GM04503 (cell line): ENCODE data around the gene DLG2.

Experiments
- DNase-seq: peaks from one replicate; pipeline ENCODE4 v3.0.0-alpha.2; 2012; ENCODE audit warnings: low read depth

Gene DLG2

DNA sequence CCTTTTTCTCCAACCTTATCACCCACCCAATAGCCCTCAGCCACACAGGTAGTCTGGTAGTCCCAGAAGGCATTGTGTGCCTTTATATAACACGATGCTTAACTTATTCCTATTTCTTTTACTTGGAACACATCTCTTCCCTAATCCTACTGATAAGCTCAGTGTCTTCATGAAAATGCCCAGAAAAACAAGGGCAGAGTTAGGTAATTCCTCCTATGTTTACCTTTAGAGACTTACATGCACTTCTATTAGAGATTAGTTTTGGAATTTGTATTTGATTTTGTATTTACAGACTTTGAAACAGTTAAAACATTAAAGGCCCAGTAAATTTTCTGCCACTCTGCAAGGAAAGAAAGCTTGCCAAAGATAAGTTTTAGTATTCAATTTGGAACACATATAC lies 1703.2 kb downstream of the DLG2 start:
- DNase-seq = no peak

DNA sequence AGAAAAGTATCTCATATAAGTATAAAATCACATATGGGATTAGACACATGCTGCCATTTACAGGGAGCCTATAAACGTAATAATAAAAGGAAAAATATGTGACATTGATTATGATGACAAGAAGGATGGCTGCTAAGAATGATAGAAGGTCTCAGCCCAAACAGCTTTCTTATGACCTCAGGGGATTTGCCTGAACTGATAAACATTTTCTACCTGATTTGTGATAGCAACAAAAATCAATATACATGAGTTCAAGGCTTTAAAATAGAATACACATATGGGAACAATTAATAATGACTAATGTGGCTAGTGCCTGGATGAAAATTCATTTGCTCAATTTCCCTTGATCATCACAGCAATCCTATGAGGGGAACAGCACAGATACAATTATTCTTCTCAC lies 1704.2 kb downstream of the DLG2 start:
- no peak for DNase-seq

DNA sequence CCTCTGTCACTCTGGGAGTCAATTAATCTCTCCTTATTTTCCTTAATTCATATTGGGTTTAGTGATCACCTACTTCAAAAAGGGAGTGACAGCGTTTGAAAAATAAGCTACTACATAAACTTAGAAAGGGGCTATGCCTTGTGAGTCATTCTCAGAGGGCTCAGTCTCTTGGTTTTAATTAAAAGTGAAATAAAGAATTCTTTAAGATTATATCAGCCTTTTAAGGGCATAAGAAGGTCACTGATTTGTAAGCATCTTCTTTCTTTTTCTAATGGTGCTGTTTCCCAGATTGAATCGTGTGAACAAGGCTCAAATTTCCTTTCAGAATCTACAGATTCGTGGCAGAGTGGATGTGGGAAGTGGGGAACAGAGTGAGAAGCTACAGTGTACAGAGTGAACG lies 1704.8 kb downstream of the DLG2 start:
- no peak for DNase-seq

DNA sequence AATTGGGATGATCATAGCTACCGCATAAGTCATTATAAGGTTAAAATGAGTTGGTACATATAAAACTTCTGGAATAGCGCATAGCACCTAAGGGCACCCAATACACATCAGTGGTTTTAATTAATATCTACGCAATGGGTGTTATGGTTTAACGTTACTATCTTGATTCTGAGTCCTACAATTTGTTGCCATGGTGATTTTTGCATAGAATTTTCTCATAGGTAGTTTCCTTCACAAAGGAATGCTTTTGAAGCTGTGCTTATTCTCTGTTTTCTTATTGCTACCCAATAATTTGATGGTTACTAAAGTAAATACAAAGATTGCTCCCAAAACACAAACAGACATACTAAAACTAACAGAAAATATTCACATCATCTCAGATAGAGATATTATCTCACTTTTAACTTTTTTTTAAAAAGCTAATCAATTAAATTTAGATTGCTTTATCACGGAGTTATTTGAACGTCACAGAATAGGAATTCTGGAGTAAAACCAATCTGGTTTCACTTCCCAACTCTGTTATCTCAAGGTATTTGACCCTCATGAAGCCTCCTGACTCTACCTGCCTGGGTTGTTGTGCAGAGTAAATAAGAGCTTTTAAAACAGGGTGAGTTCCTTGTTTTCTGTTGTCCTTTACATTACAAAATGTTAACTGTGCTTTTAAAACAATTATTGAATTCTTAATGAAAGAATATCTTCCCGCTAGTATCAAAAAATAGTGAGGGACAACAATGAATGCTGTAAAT lies 1705.5 kb downstream of the DLG2 start:
- no peak for DNase-seq

DNA sequence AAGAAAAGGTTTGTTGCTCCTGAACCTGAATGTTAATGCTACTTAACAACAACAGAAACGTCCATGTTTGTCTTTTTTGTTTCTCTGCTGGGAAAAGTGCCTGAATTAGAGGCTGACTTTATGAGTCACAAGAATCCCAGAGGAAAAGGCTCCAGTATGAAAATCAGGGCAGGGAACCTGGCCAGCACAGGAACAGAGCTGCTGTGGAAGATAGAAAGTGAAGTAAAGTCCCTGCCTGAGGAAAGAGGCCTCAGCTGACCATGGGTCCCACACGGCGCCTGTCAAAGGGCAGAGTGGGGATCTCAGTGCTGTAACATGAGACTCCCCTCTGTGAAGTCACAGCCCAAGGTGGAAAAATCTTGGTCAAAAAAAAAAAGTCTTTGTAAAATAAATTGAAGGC lies 1708.7 kb downstream of the DLG2 start:
- no peak for DNase-seq

DNA sequence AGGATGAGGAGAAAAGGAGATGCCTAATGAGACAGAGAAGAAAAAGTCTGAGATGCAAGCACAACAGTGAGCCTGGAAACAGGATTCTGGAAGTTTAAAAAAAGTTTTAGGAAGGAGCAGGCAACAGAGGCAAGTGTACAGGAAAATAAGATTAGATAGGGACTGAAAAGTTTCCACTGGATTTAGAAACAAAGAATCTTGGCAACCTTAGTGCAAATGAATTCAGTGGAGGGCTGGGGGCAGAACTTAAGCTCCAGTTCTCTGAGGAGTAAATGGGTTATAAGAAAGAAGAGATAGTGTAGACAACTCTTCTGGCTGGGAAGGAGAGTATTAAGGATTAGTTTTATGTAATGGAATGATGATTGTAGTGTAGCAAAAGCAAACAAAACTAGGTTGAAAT lies 1712.1 kb downstream of the DLG2 start:
- DNase-seq = no peak

DNA sequence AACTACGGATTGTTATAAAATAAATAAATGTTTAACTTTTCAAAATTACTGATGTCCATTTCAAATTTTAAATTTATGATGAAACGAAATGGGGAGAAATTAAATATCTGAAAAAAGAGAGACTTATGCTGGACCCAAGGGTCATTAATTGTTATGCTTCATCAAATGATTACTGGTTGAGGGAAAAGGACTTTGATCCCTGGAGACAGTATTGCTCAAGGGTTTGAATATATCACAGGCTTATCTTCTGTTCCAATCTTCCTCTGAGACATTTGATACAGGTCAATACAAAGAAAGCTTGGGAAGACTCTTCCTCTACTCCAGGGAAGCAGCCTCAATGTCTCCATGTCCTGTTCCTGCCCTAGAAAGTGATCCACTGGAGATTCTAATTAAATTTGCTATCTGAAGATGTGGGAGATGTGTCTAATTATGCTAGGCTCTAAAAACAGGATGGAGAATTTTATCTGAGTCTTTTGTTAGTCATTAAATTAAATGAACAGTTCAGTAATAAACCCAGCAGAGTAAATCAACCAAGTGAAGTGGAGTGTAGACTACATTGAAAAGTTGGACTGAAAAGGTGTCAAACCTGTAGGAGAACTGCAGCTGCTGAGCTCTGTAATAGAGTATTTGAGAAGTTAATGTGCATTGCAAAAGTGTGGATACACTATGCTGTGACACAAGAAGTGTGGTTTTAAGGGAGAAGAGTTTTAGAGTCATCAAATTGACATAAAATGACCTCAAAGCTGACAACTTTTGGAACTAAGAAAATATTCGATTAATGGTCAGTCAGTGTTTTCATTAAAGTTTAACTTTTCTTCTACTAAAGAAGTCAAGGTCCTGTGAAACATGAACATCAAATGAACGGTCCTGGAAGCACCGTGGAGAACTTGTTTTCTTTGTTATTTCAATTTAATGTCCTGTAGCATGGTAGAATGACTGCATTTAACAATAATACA lies 1717.3 kb downstream of the DLG2 start:
- DNase-seq = no peak

DNA sequence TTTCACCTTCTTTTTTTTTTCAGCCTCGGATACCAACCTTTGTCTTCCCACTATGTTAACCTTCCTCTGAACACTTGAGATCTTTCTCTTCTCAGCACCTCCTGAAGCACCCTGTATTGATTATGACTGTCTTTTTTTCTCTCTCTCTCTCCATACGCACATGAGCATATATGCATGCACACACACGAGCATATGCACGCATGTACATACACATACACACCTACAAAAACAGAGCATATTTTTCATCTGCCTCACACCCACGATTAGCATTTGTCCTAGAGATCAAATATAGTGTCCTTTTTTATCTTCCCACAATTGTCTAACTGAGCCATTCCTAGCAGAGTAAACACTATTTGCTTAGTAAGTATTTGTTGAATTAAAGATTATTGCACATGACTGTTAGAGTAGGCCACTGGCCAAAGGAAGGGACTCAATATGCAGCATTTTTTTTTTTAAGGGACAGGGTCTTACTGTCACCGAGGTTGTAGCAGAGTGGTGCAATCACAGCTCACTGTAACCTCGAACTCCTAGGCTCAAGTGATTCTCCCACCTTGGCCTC lies 1718.8 kb downstream of the DLG2 start:
- DNase-seq = no peak

DNA sequence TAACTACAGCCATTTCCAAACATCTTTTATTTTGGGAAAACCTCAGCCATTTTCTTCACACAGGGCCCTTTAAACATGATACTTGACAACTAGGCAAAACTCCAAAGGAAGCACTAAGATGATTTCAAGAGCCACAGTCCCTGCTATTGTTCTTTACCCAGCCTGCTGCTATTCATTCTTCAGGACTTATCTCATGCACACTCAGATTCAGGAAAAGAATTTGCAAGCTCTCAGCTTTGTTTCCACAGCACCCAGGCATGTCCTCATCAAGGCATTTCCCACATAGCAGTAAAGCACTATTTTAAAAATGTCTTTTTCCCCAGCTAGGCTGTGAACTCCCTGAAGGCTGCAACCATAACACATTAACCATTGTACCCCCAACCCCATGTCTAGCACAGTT lies 1731.6 kb downstream of the DLG2 start:
- DNase-seq = peak; percentile 1

DNA sequence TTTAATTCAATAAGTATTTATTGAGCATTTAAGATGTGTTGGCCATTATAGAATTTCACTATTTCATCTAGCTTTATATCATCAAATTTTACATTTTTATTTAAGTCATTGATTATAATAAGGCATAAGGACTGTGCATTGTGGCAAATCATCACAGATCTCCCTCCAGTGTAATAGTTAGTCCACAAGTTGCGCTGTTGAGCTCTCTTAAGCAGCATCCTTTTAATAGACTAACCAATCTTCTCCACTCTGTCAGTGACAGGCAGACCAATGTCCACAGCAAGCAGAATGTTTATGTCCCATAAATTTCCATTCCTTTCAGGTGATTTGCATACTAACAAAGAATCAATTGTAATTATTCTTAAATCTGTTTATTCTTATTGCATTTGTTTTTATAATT lies 1745.7 kb downstream of the DLG2 start:
- DNase-seq = no peak

DNA sequence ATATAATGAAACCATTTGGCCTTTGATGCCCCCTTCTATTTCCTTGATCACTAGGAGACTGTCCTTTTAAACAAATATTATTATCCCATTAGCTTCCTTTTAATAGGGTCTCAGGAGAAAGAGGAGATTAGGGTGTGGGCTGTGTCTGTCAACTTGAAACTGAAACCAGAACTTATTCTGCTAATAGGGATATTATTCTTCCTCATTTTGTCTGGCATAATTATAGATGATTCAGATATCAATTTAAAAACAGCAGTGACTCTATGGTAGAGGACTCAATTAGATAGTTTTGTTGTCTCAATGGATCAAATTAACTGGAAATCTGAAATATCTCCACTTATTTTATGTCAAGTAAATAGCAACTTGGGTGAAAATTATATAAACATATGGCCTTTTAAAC lies 1756.1 kb downstream of the DLG2 start:
- no peak for DNase-seq

DNA sequence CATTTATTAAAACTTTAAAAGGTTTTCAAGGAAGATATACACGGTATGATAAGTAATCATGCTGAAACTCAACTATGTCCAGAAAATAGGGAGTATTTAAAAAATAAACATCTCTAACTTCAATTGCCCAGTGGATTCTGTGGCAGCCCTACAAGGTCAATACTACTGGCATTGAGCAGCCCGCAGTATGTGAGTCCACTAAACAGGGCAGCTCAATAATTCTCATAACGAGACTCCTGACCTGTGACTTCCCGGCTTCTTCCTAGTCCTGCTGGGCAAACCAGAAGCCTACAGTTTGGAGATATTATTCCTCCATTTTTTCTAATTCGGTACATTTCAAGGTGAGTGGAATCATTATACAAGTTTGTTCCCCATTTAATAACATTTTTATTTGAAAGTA lies 1760.5 kb downstream of the DLG2 start:
- DNase-seq = no peak

DNA sequence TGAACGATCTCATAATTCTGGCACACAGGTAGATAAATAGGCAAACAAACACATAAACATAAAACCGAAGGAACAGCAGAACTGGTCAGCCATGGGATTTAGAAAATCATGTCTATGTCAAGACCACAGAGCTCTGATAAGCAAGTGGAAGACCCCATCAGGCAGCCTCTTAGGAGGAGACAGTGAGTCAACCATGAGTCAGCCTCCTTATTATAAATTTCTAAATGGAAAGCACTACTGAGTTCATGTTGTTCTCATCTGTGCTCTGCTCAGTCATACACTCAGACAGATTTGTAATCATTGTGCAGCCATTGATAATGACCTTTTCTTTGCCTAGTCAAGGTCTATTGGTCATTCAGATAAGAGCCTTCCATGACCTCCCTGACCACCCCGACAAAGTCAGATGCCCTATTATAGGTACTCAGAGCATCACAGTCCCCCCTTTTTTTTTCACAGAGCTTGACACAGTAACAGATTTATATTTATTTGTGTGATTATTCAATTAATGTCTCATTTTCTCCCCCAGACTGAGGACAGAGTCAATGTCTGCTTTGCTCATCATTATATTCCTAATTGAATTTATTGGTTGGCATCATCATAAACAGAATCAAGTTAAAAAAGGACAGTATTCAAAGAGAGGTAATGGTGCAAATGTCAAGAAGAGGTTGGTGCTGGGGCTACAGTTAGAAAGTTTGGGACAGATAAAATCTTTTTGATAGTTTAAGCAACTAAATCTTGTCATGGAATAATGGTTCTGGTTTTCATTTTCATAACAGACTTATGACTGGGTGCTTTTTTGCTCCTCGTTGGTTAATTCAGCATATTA lies 1761.3 kb downstream of the DLG2 start:
- DNase-seq = no peak

DNA sequence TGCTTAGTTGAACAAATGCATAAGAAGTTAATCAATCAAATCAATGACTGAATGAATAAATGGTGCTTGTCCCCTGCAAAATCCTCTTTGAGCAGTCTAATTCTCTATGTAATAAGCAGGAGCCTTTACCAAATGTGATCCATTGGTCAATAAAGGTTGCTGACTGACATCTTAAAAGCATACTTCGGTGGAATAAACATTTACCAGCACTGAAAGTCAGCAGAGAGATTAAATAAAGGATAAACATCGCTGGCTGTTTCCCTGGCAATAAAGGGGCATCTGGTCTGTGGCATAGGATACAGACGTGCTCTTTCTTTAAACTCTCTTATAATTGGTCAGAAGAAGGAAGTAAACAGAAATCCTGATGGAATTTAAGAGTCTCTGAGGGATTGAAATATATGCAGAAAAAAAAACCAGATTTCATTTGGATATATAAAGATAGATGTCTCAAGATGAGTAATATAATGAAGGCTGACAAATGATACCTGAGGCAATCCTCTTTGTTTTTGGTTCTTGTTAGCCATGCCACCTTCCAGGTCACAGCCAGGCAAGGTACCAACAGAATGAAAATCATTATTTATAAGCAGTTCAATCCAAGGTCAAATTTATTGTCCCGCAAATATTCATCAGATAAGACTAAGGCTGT lies 1762.6 kb downstream of the DLG2 start:
- DNase-seq = no peak

DNA sequence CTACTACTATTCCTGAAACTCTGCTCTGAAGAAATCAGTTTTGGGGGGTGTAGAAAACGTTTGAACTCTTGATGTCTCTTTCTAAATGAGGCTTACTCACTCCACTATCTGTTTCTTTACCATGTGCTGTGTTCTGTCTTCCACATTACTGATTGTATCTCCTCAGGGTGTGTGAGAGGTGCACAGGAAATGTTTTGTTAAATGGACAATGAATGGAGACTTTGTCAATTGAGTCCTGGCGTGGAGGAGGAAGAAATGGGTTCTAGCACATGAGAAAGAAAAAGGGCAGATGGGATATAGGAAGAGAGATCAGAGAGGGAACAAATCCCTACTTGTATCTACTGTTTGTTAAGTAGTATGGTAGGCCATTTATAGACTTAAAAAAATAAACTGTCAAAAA lies 1763.9 kb downstream of the DLG2 start:
- DNase-seq = no peak

DNA sequence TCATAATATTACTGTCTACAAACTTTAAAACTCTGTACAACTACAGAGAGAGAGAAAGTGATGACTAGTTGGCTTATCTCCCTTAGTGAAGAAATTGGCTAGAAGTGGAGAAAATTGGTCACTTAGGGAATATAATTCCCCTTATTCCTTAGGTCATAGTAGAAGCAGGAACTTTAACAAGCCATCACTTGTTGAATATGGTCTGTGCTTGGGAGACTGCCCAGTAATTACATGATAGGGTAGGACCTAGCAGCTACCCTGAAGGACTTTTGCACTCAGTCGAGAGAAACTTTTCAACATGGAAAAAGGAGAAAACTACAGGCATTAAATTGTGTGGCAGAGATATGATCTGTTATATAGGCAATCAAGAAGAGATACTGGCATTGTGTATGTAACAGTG lies 1764.5 kb downstream of the DLG2 start:
- DNase-seq = no peak

DNA sequence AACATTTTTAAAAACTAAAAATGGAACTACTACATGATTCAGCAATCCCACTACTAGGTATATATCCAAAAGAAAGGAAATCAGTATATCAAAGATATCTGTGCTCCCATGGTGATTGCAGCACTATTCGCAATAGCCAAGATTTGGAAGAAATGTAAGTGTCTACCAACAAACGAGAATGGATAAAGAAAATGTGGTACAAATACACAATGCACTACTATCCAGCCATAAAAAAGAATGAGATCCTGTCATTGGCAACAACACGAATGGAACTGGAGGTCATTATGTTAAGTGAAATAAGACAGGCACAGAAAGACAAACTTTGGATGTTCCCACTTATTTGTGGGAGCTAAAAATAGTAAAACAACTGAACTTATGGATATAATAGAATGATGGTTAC lies 1765.1 kb downstream of the DLG2 start:
- DNase-seq = no peak

DNA sequence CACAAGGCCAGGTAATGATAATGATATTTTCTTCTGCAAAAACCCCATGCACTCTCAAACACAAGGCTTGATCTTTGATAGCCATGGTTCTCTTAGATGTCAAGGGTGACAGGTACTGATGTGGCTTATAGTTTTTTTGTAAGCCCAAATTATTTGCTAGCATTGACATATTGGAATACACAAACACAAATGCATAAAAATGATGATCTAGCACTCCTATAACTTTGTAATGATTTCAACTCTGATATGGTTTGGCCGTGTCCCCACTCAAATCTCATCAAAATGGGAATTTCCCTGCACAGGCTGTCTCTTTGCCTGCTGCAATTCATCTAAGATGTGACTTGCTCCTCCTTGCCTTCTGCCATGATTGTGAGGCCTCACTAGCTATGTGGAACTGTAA lies 1768.5 kb downstream of the DLG2 start:
- DNase-seq = no peak

DNA sequence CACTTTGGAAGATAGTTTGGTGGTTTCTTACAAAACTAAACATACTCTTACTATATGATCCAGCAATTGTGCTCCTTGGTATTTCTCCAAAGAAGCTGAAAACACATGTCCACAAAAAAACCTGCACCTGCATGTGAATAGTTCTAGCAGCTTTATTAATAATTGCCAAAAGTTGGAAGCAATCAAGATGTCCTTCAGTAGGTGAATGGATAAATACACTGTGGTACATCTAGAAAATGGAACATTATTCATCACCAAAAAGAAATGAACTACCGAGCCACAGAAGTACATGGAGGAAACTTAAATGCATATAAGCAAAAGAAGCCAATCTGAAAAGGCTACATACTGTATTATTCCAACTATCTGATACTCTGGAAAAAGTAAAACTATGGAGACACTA lies 1771.9 kb downstream of the DLG2 start:
- no peak for DNase-seq

DNA sequence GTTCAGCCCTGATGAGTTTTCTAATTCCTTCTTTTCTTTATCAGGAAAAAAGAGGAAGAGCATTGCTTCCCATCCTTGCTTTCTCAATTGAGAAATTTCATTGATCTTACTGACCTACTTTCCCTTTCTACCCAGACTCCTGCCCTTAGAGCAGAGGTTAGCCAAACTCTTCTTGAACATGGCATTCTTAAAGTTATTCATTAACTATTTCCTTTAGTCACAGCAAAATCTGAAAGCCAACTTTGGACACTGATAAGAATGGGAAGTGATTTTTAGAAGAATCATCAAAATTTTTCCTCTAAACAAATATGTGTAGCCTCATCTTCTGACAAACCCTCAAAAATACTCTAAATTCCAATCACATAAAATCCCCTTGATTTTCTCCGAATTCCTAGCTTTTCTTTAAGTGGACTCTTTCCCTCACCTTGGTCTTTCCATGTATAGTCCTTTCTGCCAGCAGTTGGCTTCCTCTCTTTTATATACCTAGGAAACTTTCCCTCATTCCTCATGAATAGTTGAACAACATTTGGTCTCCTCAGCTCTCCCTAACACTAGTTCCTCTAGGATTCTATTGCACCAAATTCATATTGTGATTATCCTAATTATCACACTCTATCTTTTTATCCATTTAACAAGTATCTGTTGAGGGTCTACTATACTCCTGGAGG lies 1774.2 kb downstream of the DLG2 start:
- no peak for DNase-seq

DNA sequence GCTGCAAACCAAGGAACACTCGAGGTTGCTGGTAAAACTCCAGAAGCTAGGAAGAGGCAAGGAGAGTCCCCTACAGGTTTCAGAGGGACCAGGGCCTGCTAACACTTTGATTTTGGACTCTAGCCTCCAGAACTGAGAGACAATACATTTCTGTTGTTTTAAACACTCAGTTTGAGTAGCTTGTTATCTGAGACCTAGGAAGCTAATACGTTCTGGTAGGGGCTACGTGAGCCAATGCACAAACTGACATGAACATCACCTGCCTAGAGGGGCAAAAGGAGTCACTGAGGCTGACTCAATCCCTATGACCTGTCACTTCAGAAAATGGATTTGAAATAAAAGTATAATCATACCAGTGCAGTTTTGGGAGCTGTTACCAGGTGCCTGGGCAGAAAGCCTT lies 1775.1 kb downstream of the DLG2 start:
- no peak for DNase-seq
